ENCODE data around the gene MCUR1.

Gene MCUR1

GRCh38 chr6:13836170-13836569 lies 21.8 kb upstream of the MCUR1 start:
- no peak for TF ChIP-seq MAX (IDR thresholded peaks at IDR 0.05)
- no peak for TF ChIP-seq NFIC (IDR thresholded peaks at IDR 0.05)
- no peak for TF ChIP-seq TAF1 (IDR thresholded peaks at IDR 0.05; ENCODE audit: low read depth)
- TF ChIP-seq CREB1 (IDR thresholded peaks at IDR 0.05; ENCODE audit: low read depth): no peak
- TF ChIP-seq TCF12 (IDR thresholded peaks at IDR 0.05; ENCODE audit: low read depth): no peak
- TF ChIP-seq REST (IDR thresholded peaks at IDR 0.05; ENCODE audit: low read depth): no peak
- TF ChIP-seq TEAD4 (IDR thresholded peaks at IDR 0.05): no peak
- TF ChIP-seq CEBPB (IDR thresholded peaks at IDR 0.05): no peak

- TF ChIP-seq FOXM1 (IDR thresholded peaks at IDR 0.05; ENCODE audit: borderline replicate concordance, low read depth) (no peak), TEAD4 (IDR thresholded peaks at IDR 0.05) (no peak), EGR1 (IDR thresholded peaks at IDR 0.05) (no peak), RAD21 (IDR thresholded peaks at IDR 0.05; ENCODE audit: low read depth) (no peak), YY1 (IDR thresholded peaks at IDR 0.05; ENCODE audit: low read depth) (no peak), MAX (IDR thresholded peaks at IDR 0.05) (no peak), CEBPB (IDR thresholded peaks at IDR 0.05) (no peak), USF1 (IDR thresholded peaks at IDR 0.05) (no peak), EP300 (IDR thresholded peaks at IDR 0.05; ENCODE audit: borderline replicate concordance) (no peak), NFIC (IDR thresholded peaks at IDR 0.05) (no peak), REST (IDR thresholded peaks at IDR 0.05; ENCODE audit: low read depth) (no peak), ZBTB7A (IDR thresholded peaks at IDR 0.05; ENCODE audit: low read depth) (no peak)
These were observed 20.4 kb upstream of the MCUR1 start for GRCh38 chr6:13834790-13835189.

- TF ChIP-seq YY1 (IDR thresholded peaks at IDR 0.05; ENCODE audit: low read depth) (no peak), CEBPB (IDR thresholded peaks at IDR 0.05) (no peak), FOXM1 (IDR thresholded peaks at IDR 0.05; ENCODE audit: borderline replicate concordance, low read depth) (no peak), TCF12 (IDR thresholded peaks at IDR 0.05; ENCODE audit: low read depth) (no peak), REST (IDR thresholded peaks at IDR 0.05; ENCODE audit: low read depth) (no peak), NFIC (IDR thresholded peaks at IDR 0.05) (no peak), CREB1 (IDR thresholded peaks at IDR 0.05; ENCODE audit: low read depth) (no peak), ZBTB7A (IDR thresholded peaks at IDR 0.05; ENCODE audit: low read depth) (no peak), USF1 (IDR thresholded peaks at IDR 0.05) (no peak), EGR1 (IDR thresholded peaks at IDR 0.05) (no peak)
These were observed 18.4 kb upstream of the MCUR1 start for GRCh38 chr6:13832778-13833177.

- TF ChIP-seq NFIC (IDR thresholded peaks at IDR 0.05) (no peak), TAF1 (IDR thresholded peaks at IDR 0.05; ENCODE audit: low read depth) (no peak), CREB1 (IDR thresholded peaks at IDR 0.05; ENCODE audit: low read depth) (no peak), REST (IDR thresholded peaks at IDR 0.05; ENCODE audit: low read depth) (no peak), USF1 (IDR thresholded peaks at IDR 0.05) (no peak), EP300 (IDR thresholded peaks at IDR 0.05; ENCODE audit: borderline replicate concordance) (no peak), RAD21 (IDR thresholded peaks at IDR 0.05; ENCODE audit: low read depth) (no peak), MAX (IDR thresholded peaks at IDR 0.05) (no peak), CEBPB (IDR thresholded peaks at IDR 0.05) (no peak), TEAD4 (IDR thresholded peaks at IDR 0.05) (no peak), FOXM1 (IDR thresholded peaks at IDR 0.05; ENCODE audit: borderline replicate concordance, low read depth) (no peak), YY1 (IDR thresholded peaks at IDR 0.05; ENCODE audit: low read depth) (no peak)
These were observed 17.3 kb upstream of the MCUR1 start for GRCh38 chr6:13831615-13832014.
